ENCODE measurements around the gene ZNF20. TPM values are rescaled to one million over a fixed set of nuclear protein-coding genes. Genes with fewer than 3 reads are reported as not detected.
"Not testable (repeated sequence)": the region's sequence is repeated elsewhere in the genome, so short reads cannot be mapped to it uniquely, and the experiment has no call there.

ZNF20 gene
- total RNA-seq, 6 experiments from 2014 or later, result 0.98 to 2.7 (median 1.5) TPM

DNA sequence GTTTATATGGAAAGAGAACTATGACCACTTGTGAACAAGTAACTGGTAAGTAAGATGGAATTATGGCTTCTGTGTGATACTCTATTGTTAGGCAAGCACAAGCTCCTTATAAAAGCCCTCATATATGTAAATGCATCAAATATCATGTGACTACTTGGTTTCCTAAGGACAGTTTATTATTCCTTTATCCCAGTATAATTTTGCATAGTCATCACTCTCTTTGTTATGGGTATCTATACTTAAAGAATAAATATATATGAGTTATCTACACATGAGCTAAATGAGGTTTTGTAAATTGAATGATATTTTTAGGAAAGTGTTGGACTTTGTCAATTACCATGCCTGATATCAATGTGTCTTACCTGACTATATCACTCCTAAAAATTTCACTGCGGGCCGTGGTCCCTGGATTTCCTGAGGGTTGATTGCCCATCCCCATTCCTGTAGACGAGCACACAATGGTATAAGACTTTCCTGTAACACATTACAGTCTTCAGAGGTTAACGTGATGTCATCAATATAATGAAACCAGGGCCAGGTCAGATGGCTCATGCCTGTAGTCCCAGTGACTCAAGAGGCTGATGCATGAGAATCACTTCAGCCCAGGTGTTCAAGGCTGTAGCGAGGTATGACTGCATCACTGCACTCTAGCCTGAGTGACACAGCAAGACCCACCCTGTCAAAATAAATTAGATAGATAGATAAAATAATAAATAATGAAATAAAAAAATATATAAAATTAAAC lies 54.9 kb downstream of the ZNF20 start:
- Histone ChIP-seq H3K9me3 (peaks cover 0 to 22% (median 5%) of the 10 kb centered on the region in 4 donors), H3K4me1 (no peaks in the 10 kb centered on the region), H3K36me3 (no peaks in the 10 kb centered on the region), H3K27ac (no peak overlapping the region), H3K27me3 (no peaks in the 10 kb centered on the region), H3K4me3 (no peak overlapping the region)
- DNase-seq (no peak), ATAC-seq (no peak)
- intact Hi-C loops (cut with DNase I), result no loop called here
- TF ChIP-seq POLR2A (IDR thresholded peaks at IDR 0.05), result no peak
- TF ChIP-seq, protein P1, sequence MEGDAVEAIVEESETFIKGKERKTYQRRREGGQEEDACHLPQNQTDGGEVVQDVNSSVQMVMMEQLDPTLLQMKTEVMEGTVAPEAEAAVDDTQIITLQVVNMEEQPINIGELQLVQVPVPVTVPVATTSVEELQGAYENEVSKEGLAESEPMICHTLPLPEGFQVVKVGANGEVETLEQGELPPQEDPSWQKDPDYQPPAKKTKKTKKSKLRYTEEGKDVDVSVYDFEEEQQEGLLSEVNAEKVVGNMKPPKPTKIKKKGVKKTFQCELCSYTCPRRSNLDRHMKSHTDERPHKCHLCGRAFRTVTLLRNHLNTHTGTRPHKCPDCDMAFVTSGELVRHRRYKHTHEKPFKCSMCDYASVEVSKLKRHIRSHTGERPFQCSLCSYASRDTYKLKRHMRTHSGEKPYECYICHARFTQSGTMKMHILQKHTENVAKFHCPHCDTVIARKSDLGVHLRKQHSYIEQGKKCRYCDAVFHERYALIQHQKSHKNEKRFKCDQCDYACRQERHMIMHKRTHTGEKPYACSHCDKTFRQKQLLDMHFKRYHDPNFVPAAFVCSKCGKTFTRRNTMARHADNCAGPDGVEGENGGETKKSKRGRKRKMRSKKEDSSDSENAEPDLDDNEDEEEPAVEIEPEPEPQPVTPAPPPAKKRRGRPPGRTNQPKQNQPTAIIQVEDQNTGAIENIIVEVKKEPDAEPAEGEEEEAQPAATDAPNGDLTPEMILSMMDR (IDR thresholded peaks at IDR 0.05), result no peak
- 84% methylated on average over 5 of the region's 5 CpGs for WGBS (ENCODE audit: insufficient coverage, low coverage, low lambda C conversion rate, missing lambda C conversion rate)

DNA sequence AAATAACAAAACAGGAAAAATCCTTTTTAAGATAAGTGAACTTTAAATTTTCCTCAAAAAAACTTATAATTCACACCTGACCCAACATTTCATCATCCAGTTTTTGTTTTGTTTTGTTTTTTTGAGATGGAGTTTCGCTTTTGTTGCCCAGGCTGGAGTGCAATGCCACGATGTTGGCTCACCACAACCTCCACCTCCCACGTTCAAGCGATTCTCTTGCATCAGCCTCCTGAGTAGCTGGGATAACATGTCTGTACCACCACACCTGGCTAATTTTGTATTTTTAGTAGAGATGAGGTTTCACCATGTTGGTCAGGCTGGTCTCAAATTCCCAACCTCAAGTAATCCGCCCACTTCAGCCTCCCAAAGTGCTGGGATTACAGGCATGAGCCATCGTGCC lies 56.8 kb downstream of the ZNF20 start:
- H3K4me3 ChIP-seq, result not testable (repeated sequence)

More for the DNA sequence above, 56.8 kb downstream of the ZNF20 start:
- DNase-seq; H3K4me1 ChIP-seq; intact Hi-C loops (cut with DNase I); H3K36me3 ChIP-seq; ATAC-seq; H3K27me3 ChIP-seq; H3K27ac ChIP-seq: not testable (repeated sequence)
- 93% methylated on average over 6 of the region's 6 CpGs for WGBS (ENCODE audit: insufficient coverage, low coverage, low lambda C conversion rate, missing lambda C conversion rate)
- H3K9me3 ChIP-seq, result peaks cover 7 to 41% (median 15%) of the 10 kb centered on the region in 4 donors

Small RNA genes within 50 kb of the gene (small RNA-seq; reads per million reads assigned to genes)
- 0 reads per million in 2 experiments for gene RF00019
- gene RNA5SP467, result 0 to 0.10 reads per million in 2 experiments

Other genes starting within 250 kb of the ZNF20 start
- gene ZNF700, start 215.2 kb downstream of the ZNF20 start, total RNA-seq, result 1 to 10 TPM; 5.1 to 7.6 (median 5.5) TPM
- 1 to 10 TPM in 2 of 6 experiments, under 1 TPM in 4; 0.25 to 2.6 (median 0.70) TPM for gene ZNF763, start 175.3 kb downstream of the ZNF20 start, total RNA-seq
- gene ZNF433, start 104.7 kb downstream of the ZNF20 start, total RNA-seq, result 1 to 10 TPM; 1.1 to 7.4 (median 2.5) TPM
- gene ZNF878, start 87.4 kb downstream of the ZNF20 start, total RNA-seq, result under 1 TPM in 4 of 6 experiments, not detected in 2; 0.29 to 0.32 (median 0.31) TPM
- 1 to 10 TPM; 2.2 to 8.6 (median 3.1) TPM for gene ZNF844, start 75.6 kb downstream of the ZNF20 start, total RNA-seq
- 1 to 10 TPM in 4 of 6 experiments, under 1 TPM in 2; 0.57 to 1.8 (median 1.4) TPM for gene ZNF625, start 16.4 kb upstream of the ZNF20 start, total RNA-seq
- 1 to 10 TPM; 1.3 to 3.9 (median 2.2) TPM for gene ZNF136, start 22.7 kb upstream of the ZNF20 start, total RNA-seq
- gene ZNF44, start 154.5 kb upstream of the ZNF20 start, total RNA-seq, result 10 to 100 TPM in 1 of 6 experiments, 1 to 10 TPM in 5; 4.9 to 11.6 (median 6.2) TPM
- 1 to 10 TPM; 2.4 to 4.5 (median 3.6) TPM for gene ZNF563, start 193.3 kb upstream of the ZNF20 start, total RNA-seq
- gene ZNF442, start 225.3 kb upstream of the ZNF20 start, total RNA-seq, result 1 to 10 TPM in 3 of 6 experiments, under 1 TPM in 3; 0.56 to 2.3 (median 1.3) TPM